SU-DHL-6 (cell line): ENCODE measurements around the gene BCLAF1.

Experiments used
- H2AFZ ChIP-seq: fragments of 200-600 bp; sonication (generic); 2 replicates; pipeline ENCODE4 v1.6.1; 2014; ENCODE audit warnings: low read depth, mild to moderate bottlenecking, moderate library complexity, mixed read lengths, antibody characterized with exemption, low read length; ENCODE audit not compliant: severe bottlenecking
- H3F3A ChIP-seq: fragments of 200-600 bp; shearing (Covaris generic); 2 replicates; pipeline ENCODE4 v1.6.0; 2016; ENCODE audit warnings: antibody characterized with exemption, mild to moderate bottlenecking; ENCODE audit not compliant: insufficient read depth
- H3K27ac ChIP-seq: fragments of 200-600 bp; sonication (generic); 2 replicates; pipeline ENCODE4 v1.5.1; 2016; ENCODE audit warnings: low read depth, mild to moderate bottlenecking, low read length, moderate library complexity, mixed read lengths
- H3K27me3 ChIP-seq: fragments of 200-600 bp; sonication (generic), shearing (Covaris generic); 2 replicates; pipeline ENCODE4 v1.6.0; 2014; ENCODE audit warnings: mild to moderate bottlenecking, low read length
- H3K36me3 ChIP-seq: fragments of 200-600 bp; sonication (generic); 2 replicates; pipeline ENCODE4 v1.6.1; 2014; ENCODE audit warnings: mild to moderate bottlenecking, low read length, mixed read lengths
- H3K4me2 ChIP-seq: fragments of 300-600, 200-600 bp; shearing (Covaris generic), sonication (generic); 2 replicates; pipeline ENCODE4 v1.6.0; 2014; ENCODE audit warnings: low read length, low read depth, mild to moderate bottlenecking; ENCODE audit not compliant: poor library complexity, severe bottlenecking
- H3K4me3 ChIP-seq: fragments of 200-600 bp; sonication (generic); 2 replicates; pipeline ENCODE4 v1.5.1; 2014; ENCODE audit warnings: antibody characterized with exemption, low read length, mild to moderate bottlenecking, mixed read lengths; ENCODE audit not compliant: insufficient read depth, poor library complexity, severe bottlenecking
- H3K79me2 ChIP-seq: fragments of 200-600 bp; sonication (generic); 2 replicates; pipeline ENCODE4 v1.6.1; 2014; ENCODE audit warnings: mild to moderate bottlenecking, low read length, moderate library complexity; ENCODE audit not compliant: insufficient read depth
- H3K9ac ChIP-seq: fragments of 200-600 bp; sonication (generic); 2 replicates; pipeline ENCODE4 v1.7.0; 2014; ENCODE audit warnings: mild to moderate bottlenecking, low read length
- H3K9me2 ChIP-seq: fragments of 200-600 bp; sonication (generic); replicated peaks from 2 replicates; pipeline ENCODE4 v1.6.1; 2014; ENCODE audit warnings: low read length; ENCODE audit not compliant: insufficient read depth
- H3K9me3 ChIP-seq: fragments of 200-600 bp; sonication (generic); 2 replicates; pipeline ENCODE4 v1.6.1; 2014; ENCODE audit warnings: low read length, mixed read lengths; ENCODE audit not compliant: insufficient read depth
- H4K20me1 ChIP-seq: fragments of 200-600 bp; sonication (generic); 2 replicates; pipeline ENCODE4 v1.6.1; 2014; ENCODE audit warnings: low read depth, mild to moderate bottlenecking, antibody characterized with exemption, low read length, moderate library complexity, mixed read lengths
- EZH2phosphoT487 ChIP-seq: fragments of 200-600 bp; sonication (generic), shearing (Covaris generic); conservative IDR thresholded peaks from 2 replicates; pipeline ENCODE4 v1.6.1; 2018; ENCODE audit warnings: mild to moderate bottlenecking, antibody characterized with exemption, low read length, moderate library complexity, mixed read lengths
- TF ChIP-seq, protein P1 (sequence below): fragments of 200-600 bp; sonication (generic); IDR thresholded peaks from one replicate; pipeline ENCODE4 v1.5.1; 2017; ENCODE audit warnings: antibody characterized with exemption, mild to moderate bottlenecking, low read length, moderate library complexity; ENCODE audit not compliant: insufficient read depth, poor library complexity, severe bottlenecking

The BCLAF1 gene

DNA sequence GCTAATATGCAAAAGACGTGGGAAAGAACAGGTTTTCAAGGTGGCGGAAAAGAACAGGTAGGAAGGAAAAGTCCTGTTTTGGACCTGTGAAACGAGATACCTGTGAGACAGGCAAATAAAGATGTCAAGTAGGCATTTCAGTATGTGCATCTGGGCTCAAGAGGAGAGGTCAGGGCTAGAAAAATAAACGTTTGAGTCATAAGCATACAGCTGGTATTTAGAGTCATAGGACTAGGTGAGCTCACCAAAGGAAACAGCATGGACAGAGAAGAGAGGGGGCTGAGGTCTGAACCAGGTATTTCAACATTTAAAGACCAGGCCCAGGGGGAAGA lies 54.4 kb downstream of the BCLAF1 start:
- Histone ChIP-seq H3K27me3 (no peaks in the 10 kb centered on the region), H2AFZ (no peak overlapping the region), H3F3A (0 out of 2 replicates have a peak, but pooled peaks cover 4% of the 10 kb centered on the region), H4K20me1 (no peaks in the 10 kb centered on the region), H3K36me3 (peaks cover 26% of the 10 kb centered on the region; the same call in 1 of the 2 replicates), H3K27ac (no peak overlapping the region), H3K79me2 (no peaks in the 10 kb centered on the region), H3K4me3 (no peak overlapping the region), H3K4me2 (no peak overlapping the region), H3K9me3 (no peaks in the 10 kb centered on the region), H3K9ac (no peak overlapping the region), H3K9me2 (no peaks in the 10 kb centered on the region)
- no peak for TF ChIP-seq EZH2phosphoT487
- TF ChIP-seq, protein P1, sequence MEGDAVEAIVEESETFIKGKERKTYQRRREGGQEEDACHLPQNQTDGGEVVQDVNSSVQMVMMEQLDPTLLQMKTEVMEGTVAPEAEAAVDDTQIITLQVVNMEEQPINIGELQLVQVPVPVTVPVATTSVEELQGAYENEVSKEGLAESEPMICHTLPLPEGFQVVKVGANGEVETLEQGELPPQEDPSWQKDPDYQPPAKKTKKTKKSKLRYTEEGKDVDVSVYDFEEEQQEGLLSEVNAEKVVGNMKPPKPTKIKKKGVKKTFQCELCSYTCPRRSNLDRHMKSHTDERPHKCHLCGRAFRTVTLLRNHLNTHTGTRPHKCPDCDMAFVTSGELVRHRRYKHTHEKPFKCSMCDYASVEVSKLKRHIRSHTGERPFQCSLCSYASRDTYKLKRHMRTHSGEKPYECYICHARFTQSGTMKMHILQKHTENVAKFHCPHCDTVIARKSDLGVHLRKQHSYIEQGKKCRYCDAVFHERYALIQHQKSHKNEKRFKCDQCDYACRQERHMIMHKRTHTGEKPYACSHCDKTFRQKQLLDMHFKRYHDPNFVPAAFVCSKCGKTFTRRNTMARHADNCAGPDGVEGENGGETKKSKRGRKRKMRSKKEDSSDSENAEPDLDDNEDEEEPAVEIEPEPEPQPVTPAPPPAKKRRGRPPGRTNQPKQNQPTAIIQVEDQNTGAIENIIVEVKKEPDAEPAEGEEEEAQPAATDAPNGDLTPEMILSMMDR, result no peak

DNA sequence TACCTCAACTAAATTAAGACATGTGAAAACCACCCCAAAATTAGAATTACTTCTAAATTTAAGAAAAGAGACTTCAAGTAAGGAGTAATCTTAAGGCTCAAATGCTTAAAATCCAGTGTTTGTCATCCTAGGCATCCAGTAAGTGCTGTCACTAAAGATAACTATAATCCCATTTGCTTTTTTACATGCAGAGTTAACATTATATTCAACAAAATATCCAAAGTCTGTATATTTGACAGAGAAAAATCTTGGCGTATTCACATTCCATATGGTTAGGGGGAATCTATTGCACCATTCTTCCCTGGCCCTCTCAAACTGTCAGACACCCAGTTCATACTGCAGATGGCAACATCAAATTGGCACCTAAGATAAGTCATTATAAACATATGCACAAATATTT lies 56.9 kb downstream of the BCLAF1 start:
- 0 out of 2 replicates have a peak, but pooled peaks cover 4% of the 10 kb centered on the region for H3F3A ChIP-seq
- no peak overlapping the region for H2AFZ ChIP-seq
- H3K27ac ChIP-seq, result no peak overlapping the region
- no peak overlapping the region for H3K9ac ChIP-seq
- H4K20me1 ChIP-seq, result no peaks in the 10 kb centered on the region
- peaks cover 15% of the 10 kb centered on the region; the same call in 1 of the 2 replicates for H3K36me3 ChIP-seq
- H3K27me3 ChIP-seq, result no peaks in the 10 kb centered on the region
- no peaks in the 10 kb centered on the region for H3K79me2 ChIP-seq
- H3K9me3 ChIP-seq, result no peaks in the 10 kb centered on the region
- no peak overlapping the region for H3K4me2 ChIP-seq
- no peaks in the 10 kb centered on the region for H3K9me2 ChIP-seq
- no peak for TF ChIP-seq EZH2phosphoT487
- H3K4me3 ChIP-seq, result no peak overlapping the region

DNA sequence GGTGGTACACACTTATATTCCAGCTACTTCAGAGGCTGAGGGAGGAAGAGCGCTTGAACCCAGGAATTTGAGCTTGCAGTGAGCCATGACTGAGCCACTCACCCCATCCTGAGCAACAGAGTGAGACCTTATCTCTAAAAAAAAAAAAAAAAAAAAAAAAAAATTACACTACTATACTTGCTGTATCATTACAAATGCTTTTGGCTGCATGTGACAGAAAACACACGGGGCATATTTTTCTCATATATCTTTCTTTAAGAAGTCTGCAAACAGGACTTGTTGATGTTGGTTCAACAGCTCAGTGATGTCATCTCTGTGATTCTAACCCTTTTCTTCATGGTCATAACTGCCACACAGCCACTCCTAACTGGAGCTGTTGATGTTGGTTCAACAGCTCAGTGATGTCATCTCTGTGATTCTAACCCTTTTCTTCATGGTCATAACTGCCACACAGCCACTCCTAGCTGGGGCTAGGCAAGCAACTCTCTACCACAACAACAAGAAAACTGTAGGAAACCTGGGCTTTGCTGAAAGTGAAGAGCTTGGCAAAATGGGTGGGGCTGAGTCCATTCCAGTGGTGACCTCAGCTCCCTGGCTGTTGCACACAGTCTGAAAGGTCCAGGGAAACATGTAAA lies 59.3 kb downstream of the BCLAF1 start:
- 0 out of 2 replicates have a peak, but pooled peaks cover 4% of the 10 kb centered on the region for H3F3A ChIP-seq

DNA sequence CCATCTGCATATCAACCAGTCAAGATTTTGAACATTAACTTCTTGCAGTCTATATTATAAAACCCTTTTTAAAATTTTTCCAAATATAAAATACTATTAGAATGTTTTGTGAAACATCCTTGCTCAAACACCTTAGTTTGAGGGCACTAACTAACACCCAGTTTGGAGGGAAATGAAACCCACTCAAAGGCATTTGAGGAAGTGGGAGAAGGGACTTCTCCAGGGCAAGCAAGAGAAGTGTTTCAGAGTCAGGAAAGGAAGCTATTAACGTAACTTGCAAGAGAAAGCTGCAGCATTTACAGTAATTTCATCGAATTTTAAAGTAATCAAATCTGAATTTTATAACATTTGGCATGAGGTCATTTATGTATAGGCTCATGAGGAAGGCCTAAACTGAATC lies 60.8 kb downstream of the BCLAF1 start:
- Histone ChIP-seq H2AFZ (no peak overlapping the region), H3K79me2 (no peaks in the 10 kb centered on the region), H3K9me2 (no peaks in the 10 kb centered on the region), H3K9me3 (no peaks in the 10 kb centered on the region), H3K4me3 (no peak overlapping the region), H3K36me3 (peaks cover 15% of the 10 kb centered on the region; the same call in 1 of the 2 replicates), H3F3A (0 out of 2 replicates have a peak, but pooled peaks cover 4% of the 10 kb centered on the region), H4K20me1 (no peaks in the 10 kb centered on the region), H3K4me2 (no peak overlapping the region), H3K27ac (no peak overlapping the region), H3K9ac (no peak overlapping the region), H3K27me3 (no peaks in the 10 kb centered on the region)
- TF ChIP-seq, protein P1, result no peak
- TF ChIP-seq EZH2phosphoT487, result no peak

More for the DNA sequence above, 59.3 kb downstream of the BCLAF1 start:
- no peak overlapping the region for H2AFZ ChIP-seq
- H3K9me2 ChIP-seq, result no peaks in the 10 kb centered on the region
- no peak overlapping the region for H3K27ac ChIP-seq
- H3K4me3 ChIP-seq, result no peak overlapping the region
- H3K27me3 ChIP-seq, result no peaks in the 10 kb centered on the region
- no peak overlapping the region for H3K9ac ChIP-seq
- no peaks in the 10 kb centered on the region for H3K79me2 ChIP-seq
- H3K9me3 ChIP-seq, result no peaks in the 10 kb centered on the region
- no peak overlapping the region for H3K4me2 ChIP-seq
- peaks cover 15% of the 10 kb centered on the region; the same call in 1 of the 2 replicates for H3K36me3 ChIP-seq
- TF ChIP-seq, protein P1, result no peak
- no peak for TF ChIP-seq EZH2phosphoT487
- H4K20me1 ChIP-seq, result no peaks in the 10 kb centered on the region
